ENCODE results near the gene OR51B2. TPM values are rescaled to one million over a fixed set of nuclear protein-coding genes. Genes with fewer than 3 reads are reported as not detected.

OR51B2 gene
- total and polyA plus RNA-seq, 2 of the 13 experiments (the other 11 are each of a cell fraction or from before 2014, with no cell fraction given) = not detected

DNA sequence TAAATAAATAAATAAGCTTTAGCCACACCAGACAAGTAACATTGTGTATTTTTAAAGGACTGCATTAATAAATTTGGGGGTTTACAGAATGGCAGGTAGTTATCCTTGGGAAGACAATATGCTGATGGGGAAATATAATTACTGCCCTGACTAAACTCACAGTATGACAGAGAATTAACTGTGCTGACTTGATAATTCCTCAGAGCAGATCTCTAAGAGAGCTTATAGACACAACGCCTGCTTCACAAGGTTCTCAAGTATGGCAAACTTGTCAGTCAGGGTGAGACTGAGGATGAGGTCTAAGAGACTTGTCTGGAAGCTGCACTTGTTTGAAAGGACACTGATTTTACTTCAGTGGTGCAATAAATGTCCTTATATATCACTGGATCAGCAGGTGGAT is 25.6 kb downstream of the OR51B2 start:
- FAIRE-seq = no peak
- TF ChIP-seq ZNF782 (CRISPR knock-in tag; IDR thresholded peaks at IDR 0.05; ENCODE audit: borderline replicate concordance) (no peak), ZSCAN25 (CRISPR knock-in tag; IDR thresholded peaks at IDR 0.05) (no peak), SRSF4 (IDR thresholded peaks at IDR 0.05; ENCODE audit: low read depth, low read length, poor library complexity, severe bottlenecking) (no peak), SIN3A (IDR thresholded peaks at IDR 0.05; ENCODE audit: borderline replicate concordance, low read depth, low read length) (no peak), RFXANK (CRISPR knock-in tag; IDR thresholded peaks at IDR 0.05) (no peak), TBX2 (CRISPR knock-in tag; IDR thresholded peaks at IDR 0.05; ENCODE audit: borderline replicate concordance) (no peak), ZSCAN12 (CRISPR knock-in tag; IDR thresholded peaks at IDR 0.05) (no peak)
- no peak for DNase-seq (ENCODE audit: low spot score)
- Histone ChIP-seq H3K9me3 (ENCODE audit: low read length) (no peaks in the 10 kb centered on the region), H3K27ac (ENCODE audit: extremely low read length, insufficient read depth, low read length) (no peak overlapping the region), H2AFZ (ENCODE audit: low read length) (no peak overlapping the region), H3K4me2 (ENCODE audit: low read depth, low read length) (no peak overlapping the region), H4K20me1 (ENCODE audit: insufficient read depth, low read length) (no peaks in the 10 kb centered on the region), H3K4me1 (ENCODE audit: insufficient read depth, low read length) (no peaks in the 10 kb centered on the region), H3K9ac (ENCODE audit: insufficient read depth, low read depth, low read length) (no peak overlapping the region), H3K27me3 (ENCODE audit: control insufficient read depth in 1 of 2, insufficient read depth in 2 of 2, low read length in 2 of 2) (no peaks in the 10 kb centered on the region), H3K79me2 (ENCODE audit: insufficient read depth, low read length) (no peaks in the 10 kb centered on the region), H3K4me3 (replicated peaks in 1 of 3; ENCODE audit: insufficient read depth in 1 of 3, low read depth in 2 of 3, low read length in 3 of 3) (no peak overlapping the region), H3K36me3 (replicated peaks in 1 of 2; ENCODE audit: control insufficient read depth in 1 of 2, insufficient read depth in 2 of 2, low read length in 2 of 2) (no peaks in the 10 kb centered on the region)
- ChIA-PET POLR2A (no interaction called here), CTCF (ENCODE audit: low intra/inter-chr PET ratio, low total read pairs) (no interaction called here)
- WGBS (ENCODE audit: low lambda C conversion rate) = 0% methylated on average over 1 of the region's 1 CpG
- intact Hi-C loops (cut with micrococcal nuclease; ENCODE audit: unreplicated experiment) (no loop called here), in situ Hi-C loops (cut with HindIII; ENCODE audit: extremely low pct_ligation_motif_present, low pct_unique_long_range_greater_than_20kb) (no loop called here)
- no TSS peak for BruUV-seq (replicated peaks)
- no peak for ATAC-seq

GRCh38 chr11:5297721-5298323 is 26.3 kb downstream of the OR51B2 start:
- H3K79me2 ChIP-seq (ENCODE audit: insufficient read depth, low read length) = no peaks in the 10 kb centered on the region
- no peaks in the 10 kb centered on the region for H3K4me1 ChIP-seq (ENCODE audit: insufficient read depth, low read length)
- ChIA-PET CTCF (ENCODE audit: low intra/inter-chr PET ratio, low total read pairs) (no interaction called here), POLR2A (no interaction called here)
- H3K27me3 ChIP-seq (ENCODE audit: control insufficient read depth in 1 of 2, insufficient read depth in 2 of 2, low read length in 2 of 2) = no peaks in the 10 kb centered on the region
- in situ Hi-C loops (cut with HindIII; ENCODE audit: extremely low pct_ligation_motif_present, low pct_unique_long_range_greater_than_20kb) (no loop called here), intact Hi-C loops (cut with micrococcal nuclease; ENCODE audit: unreplicated experiment) (no loop called here)
- H3K4me2 ChIP-seq (ENCODE audit: low read depth, low read length) = no peak overlapping the region
- no peak overlapping the region for H3K9ac ChIP-seq (ENCODE audit: insufficient read depth, low read depth, low read length)
- FAIRE-seq = no peak
- H3K9me3 ChIP-seq (ENCODE audit: low read length) = no peaks in the 10 kb centered on the region
- H3K36me3 ChIP-seq (replicated peaks in 1 of 2; ENCODE audit: control insufficient read depth in 1 of 2, insufficient read depth in 2 of 2, low read length in 2 of 2) = no peaks in the 10 kb centered on the region
- H4K20me1 ChIP-seq (ENCODE audit: insufficient read depth, low read length) = no peaks in the 10 kb centered on the region
- H3K27ac ChIP-seq (ENCODE audit: extremely low read length, insufficient read depth, low read length) = no peak overlapping the region
- BruUV-seq (replicated peaks) = no TSS peak
- WGBS (ENCODE audit: low lambda C conversion rate) = 2% methylated on average over 4 of the region's 4 CpGs
- no peak overlapping the region for H2AFZ ChIP-seq (ENCODE audit: low read length)
- no peak for DNase-seq (ENCODE audit: low spot score)
- no peak overlapping the region for H3K4me3 ChIP-seq (replicated peaks in 1 of 3; ENCODE audit: insufficient read depth in 1 of 3, low read depth in 2 of 3, low read length in 3 of 3)
- no peak for ATAC-seq
- no peak for TF ChIP-seq ETV6 (CRISPR knock-in tag; conservative IDR thresholded peaks at IDR 0.05)
- no peak for TF ChIP-seq TSC22D2 (CRISPR knock-in tag; IDR thresholded peaks at IDR 0.05; ENCODE audit: borderline replicate concordance)
- no peak for TF ChIP-seq ZNF816 (CRISPR knock-in tag; IDR thresholded peaks at IDR 0.05; ENCODE audit: borderline replicate concordance)
- TF ChIP-seq ZNF142 (CRISPR knock-in tag; IDR thresholded peaks at IDR 0.05) = no peak
- TF ChIP-seq ZC3H4 (CRISPR knock-in tag; IDR thresholded peaks at IDR 0.05; ENCODE audit: borderline replicate concordance) = no peak
- no peak for TF ChIP-seq ZNF160 (CRISPR knock-in tag; IDR thresholded peaks at IDR 0.05)
- TF ChIP-seq ESRRA (CRISPR knock-in tag; IDR thresholded peaks at IDR 0.05; ENCODE audit: low read depth) = no peak
- TF ChIP-seq ZNF644 (CRISPR knock-in tag; IDR thresholded peaks at IDR 0.05; ENCODE audit: low read depth) = no peak

Measured in HepG2 (cell line).